Stimulated activated CD4-positive, alpha-beta T cell treated with anti-CD3 and anti-CD28 coated beads, Interleukin-1b, Interleukin-23, amount 100 ng/mL, for 4 hours (primary cell): ENCODE measurements around the gene MYH15.
A peak's percentile ranks its signal among the peaks of the same experiment; 100 is the strongest.

Experiments used
- DNase-seq, 2 donors: peaks; one replicate each; pipeline ENCODE4 v3.0.0-alpha.2; 2020; ENCODE audit warnings: low read depth in 2 of 2

MYH15 gene

GRCh38 chr3:108510496-108510895, at the start of gene MYH15:
TSS of gene MYH15 (minus strand) at chr3:108510596. CDS start at chr3:108510530, 66 bp downstream.
- DNase-seq, result no peak

- DNase-seq, result no peak
Observed at GRCh38 chr3:108555966-108556581, 45.7 kb upstream of the MYH15 start.

- no peak for DNase-seq
Observed at GRCh38 chr3:108554913-108555571, 44.6 kb upstream of the MYH15 start.

GRCh38 chr3:108554229-108554628, 43.8 kb upstream of the MYH15 start:
- no peak for DNase-seq

GRCh38 chr3:108552267-108553159, 42.1 kb upstream of the MYH15 start:
- DNase-seq, result peak in 1 of 2 donors; percentile 5

GRCh38 chr3:108548886-108549285, 38.5 kb upstream of the MYH15 start:
- no peak for DNase-seq

GRCh38 chr3:108548304-108548703, 37.9 kb upstream of the MYH15 start:
- DNase-seq, result no peak

- no peak for DNase-seq
Observed at GRCh38 chr3:108546692-108547091, 36.3 kb upstream of the MYH15 start.

- no peak for DNase-seq
Observed at GRCh38 chr3:108546247-108546646, 35.9 kb upstream of the MYH15 start.

GRCh38 chr3:108538083-108538482, 27.7 kb upstream of the MYH15 start:
- DNase-seq, result no peak

- no peak for DNase-seq
Observed at GRCh38 chr3:108528459-108529252, 18.3 kb upstream of the MYH15 start.

- no peak for DNase-seq
Observed at GRCh38 chr3:108527817-108528216, 17.4 kb upstream of the MYH15 start.

- DNase-seq, result no peak
Observed at GRCh38 chr3:108527109-108527508, 16.7 kb upstream of the MYH15 start.

GRCh38 chr3:108525971-108526370, 15.6 kb upstream of the MYH15 start:
- no peak for DNase-seq

- no peak for DNase-seq
Observed at GRCh38 chr3:108525256-108525655, 14.9 kb upstream of the MYH15 start.

- DNase-seq, result no peak
Observed at GRCh38 chr3:108524537-108524936, 14.1 kb upstream of the MYH15 start.

- no peak for DNase-seq
Observed at GRCh38 chr3:108518895-108519294, 8.5 kb upstream of the MYH15 start.

- no peak for DNase-seq
Observed at GRCh38 chr3:108516881-108517280, 6.5 kb upstream of the MYH15 start.

GRCh38 chr3:108513961-108514360, 3.6 kb upstream of the MYH15 start:
- DNase-seq, result no peak

- DNase-seq, result no peak
Observed at GRCh38 chr3:108512671-108513070, 2.3 kb upstream of the MYH15 start.

- no peak for DNase-seq
Observed at GRCh38 chr3:108511490-108511889, 1.1 kb upstream of the MYH15 start.

GRCh38 chr3:108511055-108511454, 659 bp upstream of the MYH15 start:
- DNase-seq, result no peak
